Measurements from ENCODE around the gene MLYCD. TPM values are rescaled to one million over a fixed set of nuclear protein-coding genes. Genes with fewer than 3 reads are reported as not detected.

The MLYCD gene
- total and polyA plus RNA-seq, 2 experiments from 2014 or later, result 3.2 to 7.2 TPM

DNA sequence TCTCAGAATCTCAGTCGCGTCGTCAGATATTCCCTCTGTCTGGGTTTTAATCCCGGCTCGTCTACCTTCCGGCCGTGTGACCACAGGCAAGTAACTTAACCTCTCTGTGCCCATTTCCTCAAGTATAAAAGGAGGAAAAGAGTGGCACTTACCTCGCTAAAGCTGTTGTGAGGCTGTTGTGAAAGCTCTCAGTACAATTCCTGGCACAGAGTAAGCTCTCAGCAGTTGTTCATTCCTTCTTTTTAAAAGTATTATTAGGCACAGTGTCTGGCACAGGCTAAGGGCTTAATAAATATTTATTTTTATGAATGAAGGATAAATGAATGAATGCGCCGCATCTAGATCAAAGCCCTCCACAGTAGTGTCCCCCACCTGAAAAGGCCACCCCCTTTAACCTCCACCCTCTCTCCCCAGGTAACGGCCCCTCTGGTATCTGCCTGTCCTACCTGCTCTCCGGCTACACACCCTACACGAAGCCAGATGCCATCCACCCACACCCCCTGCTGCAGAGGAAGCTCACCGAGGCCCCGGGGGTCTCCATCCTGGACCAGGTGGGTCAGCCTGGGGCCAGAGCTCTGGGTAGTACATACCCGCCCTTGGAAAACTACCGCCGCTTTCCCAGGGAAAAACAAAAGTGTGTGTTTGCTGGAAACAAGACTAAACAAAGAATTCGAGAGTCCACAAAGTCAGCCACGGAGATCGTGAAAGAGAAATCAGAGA, 60.1 kb downstream of the MLYCD start:
- H3K27me3 ChIP-seq (ENCODE audit: insufficient read depth), result no peaks in the 10 kb centered on the region
- H3K9me3 Mint-ChIP-seq, result no peaks in the 10 kb centered on the region
- DNase-seq (ENCODE audit: low spot score) (no peak), ATAC-seq (no peak)
- no peak overlapping the region for H2AFZ ChIP-seq
- no peak overlapping the region for H3K27ac Mint-ChIP-seq
- peaks cover 7% of the 10 kb centered on the region for H3K4me1 Mint-ChIP-seq
- H3K27me3 Mint-ChIP-seq (ENCODE audit: insufficient read depth, low read depth, poor library complexity), result no peaks in the 10 kb centered on the region
- H3K9me2 ChIP-seq (ENCODE audit: insufficient read depth), result no peaks in the 10 kb centered on the region
- no peaks in the 10 kb centered on the region for H3K79me2 ChIP-seq (replicated peaks; ENCODE audit: insufficient read depth)
- no peak overlapping the region for H3K4me2 ChIP-seq
- no peak overlapping the region for H3K4me3 ChIP-seq
- H4K20me1 ChIP-seq (replicated peaks; ENCODE audit: insufficient read depth), result no peaks in the 10 kb centered on the region
- H3K36me3 Mint-ChIP-seq (ENCODE audit: low read depth), result no peaks in the 10 kb centered on the region
- no peaks in the 10 kb centered on the region for H3K36me3 ChIP-seq (ENCODE audit: insufficient read depth)
- no peaks in the 10 kb centered on the region for H3K4me1 ChIP-seq (ENCODE audit: insufficient read depth)
- no peaks in the 10 kb centered on the region for H3F3A ChIP-seq (replicated peaks; ENCODE audit: low read depth)
- no peak for TF ChIP-seq ZNF114 (CRISPR knock-in tag; IDR thresholded peaks at IDR 0.05)
- no peak for TF ChIP-seq EZH2phosphoT487 (IDR thresholded peaks at IDR 0.05; ENCODE audit: unreplicated experiment)
- TF ChIP-seq POLR2AphosphoS5 (IDR thresholded peaks at IDR 0.05; ENCODE audit: low read depth), result no peak
- TF ChIP-seq, protein P1, sequence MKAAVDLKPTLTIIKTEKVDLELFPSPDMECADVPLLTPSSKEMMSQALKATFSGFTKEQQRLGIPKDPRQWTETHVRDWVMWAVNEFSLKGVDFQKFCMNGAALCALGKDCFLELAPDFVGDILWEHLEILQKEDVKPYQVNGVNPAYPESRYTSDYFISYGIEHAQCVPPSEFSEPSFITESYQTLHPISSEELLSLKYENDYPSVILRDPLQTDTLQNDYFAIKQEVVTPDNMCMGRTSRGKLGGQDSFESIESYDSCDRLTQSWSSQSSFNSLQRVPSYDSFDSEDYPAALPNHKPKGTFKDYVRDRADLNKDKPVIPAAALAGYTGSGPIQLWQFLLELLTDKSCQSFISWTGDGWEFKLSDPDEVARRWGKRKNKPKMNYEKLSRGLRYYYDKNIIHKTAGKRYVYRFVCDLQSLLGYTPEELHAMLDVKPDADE (IDR thresholded peaks at IDR 0.05), result no peak
- no peak for TF ChIP-seq CREB1 (CRISPR knock-in tag; IDR thresholded peaks at IDR 0.05; ENCODE audit: low read depth)
- no peak for TF ChIP-seq ZNF331 (CRISPR knock-in tag; IDR thresholded peaks at IDR 0.05; ENCODE audit: low read depth)
- TF ChIP-seq, protein P2, sequence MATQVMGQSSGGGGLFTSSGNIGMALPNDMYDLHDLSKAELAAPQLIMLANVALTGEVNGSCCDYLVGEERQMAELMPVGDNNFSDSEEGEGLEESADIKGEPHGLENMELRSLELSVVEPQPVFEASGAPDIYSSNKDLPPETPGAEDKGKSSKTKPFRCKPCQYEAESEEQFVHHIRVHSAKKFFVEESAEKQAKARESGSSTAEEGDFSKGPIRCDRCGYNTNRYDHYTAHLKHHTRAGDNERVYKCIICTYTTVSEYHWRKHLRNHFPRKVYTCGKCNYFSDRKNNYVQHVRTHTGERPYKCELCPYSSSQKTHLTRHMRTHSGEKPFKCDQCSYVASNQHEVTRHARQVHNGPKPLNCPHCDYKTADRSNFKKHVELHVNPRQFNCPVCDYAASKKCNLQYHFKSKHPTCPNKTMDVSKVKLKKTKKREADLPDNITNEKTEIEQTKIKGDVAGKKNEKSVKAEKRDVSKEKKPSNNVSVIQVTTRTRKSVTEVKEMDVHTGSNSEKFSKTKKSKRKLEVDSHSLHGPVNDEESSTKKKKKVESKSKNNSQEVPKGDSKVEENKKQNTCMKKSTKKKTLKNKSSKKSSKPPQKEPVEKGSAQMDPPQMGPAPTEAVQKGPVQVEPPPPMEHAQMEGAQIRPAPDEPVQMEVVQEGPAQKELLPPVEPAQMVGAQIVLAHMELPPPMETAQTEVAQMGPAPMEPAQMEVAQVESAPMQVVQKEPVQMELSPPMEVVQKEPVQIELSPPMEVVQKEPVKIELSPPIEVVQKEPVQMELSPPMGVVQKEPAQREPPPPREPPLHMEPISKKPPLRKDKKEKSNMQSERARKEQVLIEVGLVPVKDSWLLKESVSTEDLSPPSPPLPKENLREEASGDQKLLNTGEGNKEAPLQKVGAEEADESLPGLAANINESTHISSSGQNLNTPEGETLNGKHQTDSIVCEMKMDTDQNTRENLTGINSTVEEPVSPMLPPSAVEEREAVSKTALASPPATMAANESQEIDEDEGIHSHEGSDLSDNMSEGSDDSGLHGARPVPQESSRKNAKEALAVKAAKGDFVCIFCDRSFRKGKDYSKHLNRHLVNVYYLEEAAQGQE (IDR thresholded peaks at IDR 0.05; ENCODE audit: unreplicated experiment), result no peak
- no peak for TF ChIP-seq STAT1 (IDR thresholded peaks at IDR 0.05; ENCODE audit: unreplicated experiment)
- no peak for TF ChIP-seq CTCF (conservative IDR thresholded peaks at IDR 0.05; ENCODE audit: low read depth in 2 of 2)
- no peak for TF ChIP-seq EZH2 (IDR thresholded peaks at IDR 0.05; ENCODE audit: low read depth, unreplicated experiment)
- no peak for TF ChIP-seq NANOG (IDR thresholded peaks at IDR 0.05; ENCODE audit: borderline replicate concordance)
- TF ChIP-seq, protein P3, sequence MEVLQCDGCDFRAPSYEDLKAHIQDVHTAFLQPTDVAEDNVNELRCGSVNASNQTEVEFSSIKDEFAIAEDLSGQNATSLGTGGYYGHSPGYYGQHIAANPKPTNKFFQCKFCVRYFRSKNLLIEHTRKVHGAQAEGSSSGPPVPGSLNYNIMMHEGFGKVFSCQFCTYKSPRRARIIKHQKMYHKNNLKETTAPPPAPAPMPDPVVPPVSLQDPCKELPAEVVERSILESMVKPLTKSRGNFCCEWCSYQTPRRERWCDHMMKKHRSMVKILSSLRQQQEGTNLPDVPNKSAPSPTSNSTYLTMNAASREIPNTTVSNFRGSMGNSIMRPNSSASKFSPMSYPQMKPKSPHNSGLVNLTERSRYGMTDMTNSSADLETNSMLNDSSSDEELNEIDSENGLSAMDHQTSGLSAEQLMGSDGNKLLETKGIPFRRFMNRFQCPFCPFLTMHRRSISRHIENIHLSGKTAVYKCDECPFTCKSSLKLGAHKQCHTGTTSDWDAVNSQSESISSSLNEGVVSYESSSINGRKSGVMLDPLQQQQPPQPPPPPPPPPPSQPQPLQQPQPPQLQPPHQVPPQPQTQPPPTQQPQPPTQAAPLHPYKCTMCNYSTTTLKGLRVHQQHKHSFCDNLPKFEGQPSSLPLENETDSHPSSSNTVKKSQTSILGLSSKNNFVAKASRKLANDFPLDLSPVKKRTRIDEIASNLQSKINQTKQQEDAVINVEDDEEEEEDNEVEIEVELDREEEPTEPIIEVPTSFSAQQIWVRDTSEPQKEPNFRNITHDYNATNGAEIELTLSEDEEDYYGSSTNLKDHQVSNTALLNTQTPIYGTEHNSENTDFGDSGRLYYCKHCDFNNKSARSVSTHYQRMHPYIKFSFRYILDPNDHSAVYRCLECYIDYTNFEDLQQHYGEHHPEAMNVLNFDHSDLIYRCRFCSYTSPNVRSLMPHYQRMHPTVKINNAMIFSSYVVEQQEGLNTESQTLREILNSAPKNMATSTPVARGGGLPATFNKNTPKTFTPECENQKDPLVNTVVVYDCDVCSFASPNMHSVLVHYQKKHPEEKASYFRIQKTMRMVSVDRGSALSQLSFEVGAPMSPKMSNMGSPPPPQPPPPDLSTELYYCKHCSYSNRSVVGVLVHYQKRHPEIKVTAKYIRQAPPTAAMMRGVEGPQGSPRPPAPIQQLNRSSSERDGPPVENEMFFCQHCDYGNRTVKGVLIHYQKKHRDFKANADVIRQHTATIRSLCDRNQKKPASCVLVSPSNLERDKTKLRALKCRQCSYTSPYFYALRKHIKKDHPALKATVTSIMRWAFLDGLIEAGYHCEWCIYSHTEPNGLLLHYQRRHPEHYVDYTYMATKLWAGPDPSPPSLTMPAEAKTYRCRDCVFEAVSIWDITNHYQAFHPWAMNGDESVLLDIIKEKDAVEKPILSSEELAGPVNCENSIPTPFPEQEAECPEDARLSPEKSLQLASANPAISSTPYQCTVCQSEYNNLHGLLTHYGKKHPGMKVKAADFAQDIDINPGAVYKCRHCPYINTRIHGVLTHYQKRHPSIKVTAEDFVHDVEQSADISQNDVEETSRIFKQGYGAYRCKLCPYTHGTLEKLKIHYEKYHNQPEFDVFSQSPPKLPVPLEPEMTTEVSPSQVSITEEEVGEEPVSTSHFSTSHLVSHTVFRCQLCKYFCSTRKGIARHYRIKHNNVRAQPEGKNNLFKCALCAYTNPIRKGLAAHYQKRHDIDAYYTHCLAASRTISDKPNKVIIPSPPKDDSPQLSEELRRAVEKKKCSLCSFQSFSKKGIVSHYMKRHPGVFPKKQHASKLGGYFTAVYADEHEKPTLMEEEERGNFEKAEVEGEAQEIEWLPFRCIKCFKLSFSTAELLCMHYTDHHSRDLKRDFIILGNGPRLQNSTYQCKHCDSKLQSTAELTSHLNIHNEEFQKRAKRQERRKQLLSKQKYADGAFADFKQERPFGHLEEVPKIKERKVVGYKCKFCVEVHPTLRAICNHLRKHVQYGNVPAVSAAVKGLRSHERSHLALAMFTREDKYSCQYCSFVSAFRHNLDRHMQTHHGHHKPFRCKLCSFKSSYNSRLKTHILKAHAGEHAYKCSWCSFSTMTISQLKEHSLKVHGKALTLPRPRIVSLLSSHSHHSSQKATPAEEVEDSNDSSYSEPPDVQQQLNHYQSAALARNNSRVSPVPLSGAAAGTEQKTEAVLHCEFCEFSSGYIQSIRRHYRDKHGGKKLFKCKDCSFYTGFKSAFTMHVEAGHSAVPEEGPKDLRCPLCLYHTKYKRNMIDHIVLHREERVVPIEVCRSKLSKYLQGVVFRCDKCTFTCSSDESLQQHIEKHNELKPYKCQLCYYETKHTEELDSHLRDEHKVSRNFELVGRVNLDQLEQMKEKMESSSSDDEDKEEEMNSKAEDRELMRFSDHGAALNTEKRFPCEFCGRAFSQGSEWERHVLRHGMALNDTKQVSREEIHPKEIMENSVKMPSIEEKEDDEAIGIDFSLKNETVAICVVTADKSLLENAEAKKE (CRISPR knock-in tag; IDR thresholded peaks at IDR 0.05), result no peak
- TF ChIP-seq JUNB (IDR thresholded peaks at IDR 0.05; ENCODE audit: unreplicated experiment), result no peak
- no peak overlapping the region for H3K27ac ChIP-seq (ENCODE audit: low read depth)
- no peak overlapping the region for H3K4me3 Mint-ChIP-seq

All from GM23338 (cell line).